Measurements from ENCODE around the gene PRDM15. TPM values are rescaled to one million over a fixed set of nuclear protein-coding genes. Genes with fewer than 3 reads are reported as not detected.
A peak's percentile ranks its signal among the peaks of the same experiment; 100 is the strongest.

PRDM15 gene
- total RNA-seq, 1 experiment from 2014 or later, result 9.9 TPM

DNA sequence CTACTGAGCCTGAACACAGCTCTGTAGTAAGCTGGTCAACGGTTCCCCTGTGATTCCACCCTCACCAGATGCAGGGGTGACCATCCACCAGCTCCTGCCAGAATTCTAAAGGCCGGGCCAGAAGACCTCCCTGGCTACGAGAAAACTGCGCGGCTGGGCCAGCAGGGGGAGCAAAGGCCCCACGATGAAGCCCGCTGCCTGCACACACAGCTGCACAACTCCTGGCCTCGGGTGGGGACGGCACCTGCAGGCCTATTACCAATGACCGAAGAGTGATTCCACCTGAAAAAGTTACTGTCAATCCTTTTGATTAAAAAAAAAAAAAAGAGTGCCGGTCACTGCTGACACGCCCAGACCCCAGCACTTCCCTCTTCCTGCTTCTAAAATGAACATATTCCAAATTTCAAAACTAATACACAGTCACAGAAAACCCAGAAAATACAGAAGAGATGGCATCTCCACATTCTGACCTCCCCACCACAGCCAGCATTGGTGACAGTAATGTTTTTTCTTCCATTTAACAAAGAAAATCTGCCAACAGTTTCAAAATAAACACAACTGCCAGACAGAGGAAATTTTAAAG lies 62.5 kb downstream of the PRDM15 start:
- H3K4me1 Mint-ChIP-seq, result no peaks in the 10 kb centered on the region
- no peaks in the 10 kb centered on the region for H3K79me1 ChIP-seq (ENCODE audit: insufficient read depth, low read depth, low read length, poor library complexity, severe bottlenecking)
- H3K23me2 ChIP-seq (ENCODE audit: insufficient read length, low read depth, low read length, poor library complexity, severe bottlenecking), result no peaks in the 10 kb centered on the region
- no peak overlapping the region for H3K4ac ChIP-seq (ENCODE audit: low read depth, low read length)
- no peaks in the 10 kb centered on the region for H3K4me1 ChIP-seq (ENCODE audit: insufficient read depth, low read length)
- no peak overlapping the region for H3K23ac ChIP-seq (ENCODE audit: insufficient read length, low read depth, low read length)
- no peak overlapping the region for H3K18ac ChIP-seq (ENCODE audit: insufficient read length, low read depth, low read length)
- whole genome bisulfite sequencing (ENCODE audit: extremely low coverage, insufficient read length, low lambda C conversion rate), result no CpG with 5 or more reads among the region's 12 CpGs
- H3K27ac ChIP-seq (ENCODE audit: insufficient read length, low read depth, low read length), result no peak overlapping the region
- no peak overlapping the region for H3K14ac ChIP-seq (ENCODE audit: insufficient read depth, low read length)
- DNase-seq, result peak; percentile 74
- no peak overlapping the region for H3K9ac ChIP-seq (ENCODE audit: extremely low read depth, insufficient read length, low read length)
- H2BK15ac ChIP-seq (ENCODE audit: low read depth, low read length), result no peak overlapping the region
- H3T11ph ChIP-seq (ENCODE audit: low read length), result no peak overlapping the region
- H3K27me3 ChIP-seq (ENCODE audit: insufficient read depth, low read length), result no peaks in the 10 kb centered on the region
- H4K5ac ChIP-seq (ENCODE audit: insufficient read length, low read depth, low read length), result no peak overlapping the region
- no peak overlapping the region for H2AFZ ChIP-seq (ENCODE audit: low read length)
- no peak overlapping the region for H3K27ac Mint-ChIP-seq
- no peak overlapping the region for H3K56ac ChIP-seq (ENCODE audit: insufficient read length, low read depth, low read length)
- H3K79me2 ChIP-seq (ENCODE audit: insufficient read depth, low read length), result no peaks in the 10 kb centered on the region
- H2BK120ac ChIP-seq (ENCODE audit: low read depth, low read length, poor library complexity, severe bottlenecking), result no peak overlapping the region
- H3K4me2 ChIP-seq (ENCODE audit: insufficient read depth, insufficient read length, low read length), result no peak overlapping the region
- no peak overlapping the region for H2BK20ac ChIP-seq (ENCODE audit: low read depth, low read length, poor library complexity, severe bottlenecking)
- peaks cover 2 to 31% (median 20%) of the 10 kb centered on the region in 3 experiments; a peak in 5 of 7 replicates for H3K36me3 Mint-ChIP-seq (ENCODE audit: insufficient read depth in 1 of 3, low read depth in 3 of 3)
- H4K20me1 ChIP-seq (ENCODE audit: control insufficient read depth, insufficient read depth, insufficient read length), result no peaks in the 10 kb centered on the region
- TF ChIP-seq, protein P1, sequence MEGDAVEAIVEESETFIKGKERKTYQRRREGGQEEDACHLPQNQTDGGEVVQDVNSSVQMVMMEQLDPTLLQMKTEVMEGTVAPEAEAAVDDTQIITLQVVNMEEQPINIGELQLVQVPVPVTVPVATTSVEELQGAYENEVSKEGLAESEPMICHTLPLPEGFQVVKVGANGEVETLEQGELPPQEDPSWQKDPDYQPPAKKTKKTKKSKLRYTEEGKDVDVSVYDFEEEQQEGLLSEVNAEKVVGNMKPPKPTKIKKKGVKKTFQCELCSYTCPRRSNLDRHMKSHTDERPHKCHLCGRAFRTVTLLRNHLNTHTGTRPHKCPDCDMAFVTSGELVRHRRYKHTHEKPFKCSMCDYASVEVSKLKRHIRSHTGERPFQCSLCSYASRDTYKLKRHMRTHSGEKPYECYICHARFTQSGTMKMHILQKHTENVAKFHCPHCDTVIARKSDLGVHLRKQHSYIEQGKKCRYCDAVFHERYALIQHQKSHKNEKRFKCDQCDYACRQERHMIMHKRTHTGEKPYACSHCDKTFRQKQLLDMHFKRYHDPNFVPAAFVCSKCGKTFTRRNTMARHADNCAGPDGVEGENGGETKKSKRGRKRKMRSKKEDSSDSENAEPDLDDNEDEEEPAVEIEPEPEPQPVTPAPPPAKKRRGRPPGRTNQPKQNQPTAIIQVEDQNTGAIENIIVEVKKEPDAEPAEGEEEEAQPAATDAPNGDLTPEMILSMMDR (conservative IDR thresholded peaks at IDR 0.05), result peak; percentile 81
- H2AK5ac ChIP-seq (ENCODE audit: insufficient read length, low read length), result no peak overlapping the region
- no peak overlapping the region for H3K4me3 Mint-ChIP-seq
- no peaks in the 10 kb centered on the region for H3K9me3 ChIP-seq (ENCODE audit: control insufficient read depth, low read depth, low read length)
- H2BK5ac ChIP-seq (ENCODE audit: insufficient read length, low read length), result no peak overlapping the region
- H2BK12ac ChIP-seq (ENCODE audit: insufficient read length, low read depth, low read length), result no peak overlapping the region
- no peak overlapping the region for H4K91ac ChIP-seq (ENCODE audit: insufficient read length, low read depth, low read length)
- no peak overlapping the region for H4K8ac ChIP-seq (replicated peaks; ENCODE audit: insufficient read length, low read depth, low read length)
- no peaks in the 10 kb centered on the region for H3K9me3 Mint-ChIP-seq
- H3K27me3 Mint-ChIP-seq (ENCODE audit: low read depth), result no peaks in the 10 kb centered on the region

Data from H9 (cell line).